HFFc6 (cell line): Measurements from ENCODE around the gene CDH13. TPM values are rescaled to one million over a fixed set of nuclear protein-coding genes. Genes with fewer than 3 reads are reported as not detected.

Source experiments
- DNase-seq: peaks from one replicate; pipeline ENCODE4 v3.0.0-alpha.2; 2018
- H3K27ac Mint-ChIP-seq: 2 replicates; pipeline ENCODE4 v1.8.0; 2020; ENCODE audit warnings: mild to moderate bottlenecking, mixed read lengths
- H3K27me3 Mint-ChIP-seq: 2 replicates; pipeline ENCODE4 v1.8.0; 2021; ENCODE audit warnings: mild to moderate bottlenecking, moderate library complexity, mixed read lengths; ENCODE audit not compliant: insufficient read depth
- H3K36me3 Mint-ChIP-seq: 2 replicates; pipeline ENCODE4 v1.8.0; 2021; ENCODE audit warnings: low read depth, mixed read lengths
- H3K4me1 Mint-ChIP-seq: 2 replicates; pipeline ENCODE4 v1.8.0; 2020; ENCODE audit warnings: low read depth, mixed read lengths
- H3K4me3 Mint-ChIP-seq: 2 replicates; pipeline ENCODE4 v1.8.0; 2020; ENCODE audit warnings: mild to moderate bottlenecking, moderate library complexity, mixed read lengths
- H3K9me3 Mint-ChIP-seq: 2 replicates; pipeline ENCODE4 v1.8.0; 2020; ENCODE audit warnings: mild to moderate bottlenecking, mixed read lengths
- CTCF ChIP-seq: fragments of 200-600 bp; sonication (generic); IDR thresholded peaks from 2 replicates; pipeline ENCODE4 v1.5.0; 2021; ENCODE audit warnings: antibody characterized with exemption, mild to moderate bottlenecking
- total RNA-seq, 6 experiments: library from RNA; stranded (reverse); fragmentation: NEBNext Ultra II Directional; extraction: Animal tissue kit (Norgen Biotek cat#: 25700); gene quantifications; 2 replicates in 1 of 6; 3 replicates in 5 of 6; pipeline ENCODE4 v1.2.3, GENCODE V29; 2021

Gene CDH13
- total RNA-seq, 6 experiments from 2014 or later, result 3.6 to 14.7 (median 4.7) TPM

DNA sequence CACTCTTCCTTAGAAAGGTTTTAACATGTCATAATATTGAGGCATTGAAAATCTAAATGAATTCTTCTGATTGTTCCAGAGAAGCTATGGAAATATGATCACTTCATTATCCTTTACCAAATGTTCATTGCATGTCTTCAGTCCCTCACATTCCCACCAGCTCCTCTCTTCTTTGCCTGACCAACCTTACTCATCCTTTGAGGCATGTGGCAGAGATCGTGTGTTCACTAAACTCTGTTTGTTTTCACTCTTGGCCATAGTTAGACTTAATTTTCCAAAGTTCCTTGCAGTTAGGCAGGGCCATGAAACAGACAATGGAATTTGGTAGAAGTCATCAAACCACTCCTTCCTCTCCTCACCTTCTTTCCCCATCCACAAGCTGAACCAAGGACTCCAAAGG lies 914.5 kb downstream of the CDH13 start:
- H3K4me3 Mint-ChIP-seq, result no peak overlapping the region
- peaks cover under 1% of the 10 kb centered on the region; the same call in 1 of the 2 replicates for H3K27me3 Mint-ChIP-seq
- H3K4me1 Mint-ChIP-seq, result no peaks in the 10 kb centered on the region; the same call in 1 of the 2 replicates
- TF ChIP-seq CTCF, result no peak
- H3K27ac Mint-ChIP-seq, result no peak overlapping the region
- no peaks in the 10 kb centered on the region; the same call in 1 of the 2 replicates for H3K36me3 Mint-ChIP-seq
- DNase-seq, result no peak
- peaks cover 42% of the 10 kb centered on the region for H3K9me3 Mint-ChIP-seq

DNA sequence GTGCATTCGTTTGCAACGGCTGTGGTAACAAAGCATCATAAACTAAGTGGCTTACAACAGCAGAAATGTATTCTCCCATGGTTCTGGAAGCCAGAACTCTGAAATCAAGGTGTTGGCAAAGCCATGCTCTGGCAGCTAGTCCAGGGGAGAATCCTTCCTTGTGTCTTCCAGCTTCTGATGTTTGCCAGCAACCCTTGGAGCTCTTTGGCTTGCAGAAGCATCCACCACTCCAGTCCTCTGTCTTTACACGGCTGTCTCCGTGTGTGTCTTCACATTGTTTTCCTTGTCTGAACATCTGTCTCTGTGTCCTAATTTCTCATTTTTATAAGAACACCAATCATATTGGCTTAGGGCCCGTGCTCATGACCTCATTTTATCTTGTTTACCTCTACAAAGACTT lies 915.7 kb downstream of the CDH13 start:
- Mint-ChIP-seq H3K9me3 (peaks cover 46% of the 10 kb centered on the region), H3K4me3 (no peak overlapping the region), H3K36me3 (no peaks in the 10 kb centered on the region; the same call in 1 of the 2 replicates), H3K27me3 (no peaks in the 10 kb centered on the region), H3K27ac (no peak overlapping the region), H3K4me1 (no peaks in the 10 kb centered on the region; the same call in 1 of the 2 replicates)
- DNase-seq, result no peak
- TF ChIP-seq CTCF, result no peak

DNA sequence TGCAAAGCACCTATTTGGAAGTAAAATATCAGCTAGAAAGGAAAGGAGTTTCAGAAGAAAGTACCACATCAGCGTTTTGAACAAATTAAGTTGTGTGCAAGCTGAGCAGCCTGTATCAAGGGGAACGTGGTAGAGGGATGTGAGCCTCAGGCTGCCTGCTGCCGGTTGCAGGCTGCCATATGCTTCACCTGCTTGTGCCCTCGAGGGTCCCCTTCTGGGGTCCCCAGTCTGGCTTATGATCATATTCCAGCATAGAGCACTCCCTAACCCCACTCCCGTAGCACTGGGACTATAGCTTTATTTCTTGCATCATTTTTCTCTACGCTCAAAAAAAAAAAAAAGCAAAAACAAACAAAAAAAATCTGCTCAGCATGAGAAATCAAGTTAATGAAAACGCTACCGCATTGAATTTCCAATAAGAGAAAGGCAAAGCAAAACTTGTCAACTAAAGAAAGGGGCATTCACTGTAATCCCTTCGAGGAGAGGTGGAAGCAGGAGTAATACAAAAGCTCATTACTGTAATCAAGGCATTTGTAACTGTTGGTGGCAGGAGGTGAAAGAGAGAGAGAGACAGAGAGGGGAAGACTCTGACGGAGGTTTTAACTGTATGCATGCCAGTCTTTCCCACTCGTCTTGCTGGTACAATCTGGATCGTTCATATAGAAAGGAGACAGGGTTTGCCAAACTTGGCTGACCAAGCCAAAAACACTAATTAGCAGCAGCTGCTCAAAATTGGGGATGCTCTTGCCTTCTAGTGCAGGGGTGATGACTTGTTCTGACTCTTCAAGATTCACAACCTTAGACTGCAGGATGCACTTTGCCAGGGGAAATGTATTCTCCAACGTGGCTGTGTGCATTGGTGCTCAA lies 922.8 kb downstream of the CDH13 start:
- no peak overlapping the region for H3K4me3 Mint-ChIP-seq
- no peaks in the 10 kb centered on the region for H3K27me3 Mint-ChIP-seq
- TF ChIP-seq CTCF, result no peak
- no peak overlapping the region for H3K27ac Mint-ChIP-seq
- H3K36me3 Mint-ChIP-seq, result peaks cover 4% of the 10 kb centered on the region; the same call in 1 of the 2 replicates
- H3K4me1 Mint-ChIP-seq, result no peaks in the 10 kb centered on the region
- DNase-seq, result no peak
- H3K9me3 Mint-ChIP-seq, result peaks cover 47% of the 10 kb centered on the region

- Mint-ChIP-seq H3K4me3 (no peak overlapping the region), H3K27ac (no peak overlapping the region), H3K27me3 (no peaks in the 10 kb centered on the region), H3K4me1 (no peaks in the 10 kb centered on the region), H3K36me3 (peaks cover 4% of the 10 kb centered on the region; the same call in 1 of the 2 replicates), H3K9me3 (peaks cover 47% of the 10 kb centered on the region)
- TF ChIP-seq CTCF, result no peak
- no peak for DNase-seq
Observed at GRCh38 chr16:83550183-83550569, 923.4 kb downstream of the CDH13 start.

- H3K4me3 Mint-ChIP-seq, result no peak overlapping the region
- peaks cover 4% of the 10 kb centered on the region; the same call in 1 of the 2 replicates for H3K36me3 Mint-ChIP-seq
- no peaks in the 10 kb centered on the region for H3K27me3 Mint-ChIP-seq
- no peaks in the 10 kb centered on the region for H3K4me1 Mint-ChIP-seq
- peaks cover 45% of the 10 kb centered on the region for H3K9me3 Mint-ChIP-seq
- DNase-seq, result no peak
- TF ChIP-seq CTCF, result no peak
- H3K27ac Mint-ChIP-seq, result no peak overlapping the region
Observed at GRCh38 chr16:83552228-83552627, 925.5 kb downstream of the CDH13 start.
